GM21515 (cell line): ENCODE measurements around the gene CSNK1E.
"Not testable (repeated sequence)": the region's sequence is repeated elsewhere in the genome, so short reads cannot be mapped to it uniquely, and the experiment has no call there.

Experiments used
- ATAC-seq: cut with Tn5 transposase; IDR thresholded peaks from one replicate; pipeline ENCODE4 v1.9.1; 2021; ENCODE audit not compliant: unreplicated experiment

Gene CSNK1E

DNA sequence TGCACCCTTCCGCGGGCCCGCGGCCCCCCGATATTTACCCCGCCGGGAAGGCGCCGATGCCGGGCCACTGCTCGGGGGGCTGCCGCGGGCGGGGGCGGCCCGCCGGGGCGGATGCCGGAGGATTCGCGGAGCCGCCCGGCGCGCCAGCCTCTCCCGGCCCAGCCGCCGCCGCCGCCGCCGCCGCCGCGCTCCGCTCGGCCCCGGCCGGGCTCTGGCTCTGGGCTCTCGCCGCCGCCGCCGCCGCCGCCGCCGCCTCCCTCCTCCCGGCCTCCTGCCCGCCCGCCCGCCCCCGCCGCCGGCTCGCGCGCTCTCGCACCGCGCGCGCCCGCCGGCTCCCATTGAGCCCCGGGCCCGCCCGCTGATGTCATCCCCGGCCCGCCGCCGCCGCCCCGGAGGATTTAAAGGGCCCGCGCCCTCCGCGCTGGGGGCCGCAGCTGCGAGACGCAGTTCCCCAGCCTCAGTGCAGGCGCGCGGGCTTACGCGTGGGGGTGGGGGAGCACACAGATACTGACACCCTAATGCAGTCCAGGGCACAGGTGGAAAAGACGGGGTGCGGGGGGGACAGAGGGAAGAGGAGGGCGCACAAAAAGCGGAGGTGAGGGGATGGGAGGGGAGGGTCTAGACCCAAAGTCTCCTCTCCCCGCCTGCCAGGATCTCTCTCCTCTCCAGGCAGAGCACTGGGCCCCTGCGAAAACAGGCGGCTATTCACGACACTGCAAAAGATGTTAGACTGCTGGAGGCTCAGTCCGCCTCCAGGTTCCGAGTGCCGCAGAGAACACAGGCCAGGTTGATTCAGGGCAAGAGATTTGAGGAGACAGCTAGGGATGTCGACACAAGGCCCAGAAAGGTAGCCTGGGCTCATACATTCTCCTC, at the start of gene CSNK1E:
Gene CSNK1E, minus strand, starts transcription at position 312 of the 873 bp plus-strand sequence. CDS start 3,276 bp downstream, outside the sequence.
- no peak for ATAC-seq

GRCh38 chr22:38365829-38366228, 48.6 kb upstream of the CSNK1E start:
- ATAC-seq: not testable (repeated sequence)

DNA sequence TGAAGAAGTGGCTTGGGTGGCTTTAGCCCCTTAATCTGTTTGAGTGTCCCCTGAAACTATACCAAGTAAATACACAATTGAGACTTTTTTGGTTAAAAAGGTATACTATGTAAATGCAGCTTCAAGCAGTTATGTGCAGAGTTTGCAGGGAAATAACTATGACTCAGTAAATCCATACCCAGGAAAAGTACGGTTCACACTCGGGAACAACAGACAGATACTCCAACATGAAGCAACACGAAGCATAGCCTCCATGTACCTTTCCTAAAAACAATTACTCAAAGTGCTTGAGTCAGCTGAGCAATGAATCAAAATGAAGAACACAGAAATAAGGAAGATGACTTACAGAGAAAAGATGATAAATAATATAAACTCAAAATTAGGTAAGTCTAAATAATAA, 47.9 kb upstream of the CSNK1E start:
- not testable (repeated sequence) for ATAC-seq

DNA sequence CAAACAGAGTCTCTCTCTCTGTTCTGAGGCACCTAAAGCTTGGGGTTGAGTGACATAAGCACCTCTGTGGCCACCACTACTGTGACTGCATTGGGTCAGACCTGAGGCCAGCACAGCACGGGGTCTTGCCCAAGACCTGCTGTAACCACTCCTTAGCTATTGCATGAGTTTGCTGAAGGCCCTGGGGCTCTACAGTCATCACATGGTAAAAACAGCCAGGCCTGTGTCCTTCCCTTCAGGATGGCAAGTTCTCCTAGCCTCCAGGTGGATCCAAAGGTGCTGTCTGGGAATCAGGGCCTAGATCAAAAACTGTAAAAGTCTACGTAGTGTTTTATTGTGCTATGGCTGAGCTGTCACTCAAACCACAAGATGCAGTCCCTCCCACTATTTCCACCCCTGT, 43.3 kb upstream of the CSNK1E start:
- not testable (repeated sequence) for ATAC-seq

- ATAC-seq: not testable (repeated sequence)
Observed at GRCh38 chr22:38359817-38360216, 42.6 kb upstream of the CSNK1E start.

DNA sequence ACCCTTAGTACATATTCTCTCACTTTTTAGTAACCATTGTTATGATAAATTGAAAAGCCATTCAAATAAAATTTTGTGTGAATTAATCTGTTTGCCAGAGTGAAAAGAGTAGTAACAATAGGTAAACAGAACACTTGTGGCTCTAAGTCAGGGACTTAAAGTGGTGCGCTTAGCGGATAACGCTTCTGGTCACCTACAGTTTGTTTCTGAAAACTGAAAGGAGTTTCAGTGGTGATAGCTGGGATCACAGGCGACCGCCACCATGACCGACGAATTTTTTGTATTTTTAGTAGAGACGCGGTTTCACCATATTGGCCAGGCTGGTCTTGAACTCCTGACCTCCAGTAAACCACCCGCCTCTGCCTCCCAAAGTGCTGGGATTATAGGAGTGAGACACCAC, 40.7 kb upstream of the CSNK1E start:
- not testable (repeated sequence) for ATAC-seq

DNA sequence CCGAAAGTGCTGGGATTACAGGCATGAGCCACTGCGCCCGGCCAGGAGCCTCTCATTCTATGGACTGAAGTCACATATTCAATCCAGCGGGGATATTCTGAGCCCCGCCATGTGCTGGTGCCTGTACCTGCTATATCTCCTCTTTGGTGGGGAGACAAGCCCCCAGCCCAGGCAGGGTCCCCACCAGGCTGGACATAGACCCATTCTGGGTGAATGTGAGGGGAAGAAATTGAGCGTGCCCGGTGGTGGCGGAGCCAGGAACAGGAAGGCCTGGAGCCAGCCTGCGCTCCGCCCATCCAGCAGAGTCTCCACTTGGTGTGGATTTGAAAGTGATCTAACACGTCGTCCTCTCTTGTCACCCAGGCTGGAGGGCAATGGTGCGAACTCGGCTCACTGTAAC, 38.0 kb upstream of the CSNK1E start:
- ATAC-seq: no peak

DNA sequence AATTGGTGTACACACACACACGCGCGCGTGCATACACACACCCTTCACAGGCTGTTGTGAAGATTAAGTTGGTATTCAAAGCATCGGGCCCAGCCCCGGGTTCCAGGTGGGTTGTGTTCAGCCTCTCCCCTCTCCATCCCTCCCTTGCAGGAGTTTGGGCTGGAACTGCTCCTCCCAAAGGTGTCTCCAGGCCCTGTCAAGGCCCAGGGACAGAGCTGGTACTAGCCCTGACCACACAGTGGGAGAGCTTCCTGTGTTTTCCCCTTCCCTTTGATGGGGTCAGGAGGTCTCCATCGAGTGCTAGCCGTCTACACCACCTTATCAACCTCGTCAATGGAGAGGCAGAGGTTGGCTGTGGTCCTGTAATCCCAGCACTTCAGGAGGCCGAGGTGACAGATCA, 36.5 kb upstream of the CSNK1E start:
- no peak for ATAC-seq

- ATAC-seq: peak; percentile 51
Observed at GRCh38 chr22:38353142-38353629, 36.0 kb upstream of the CSNK1E start.

- ATAC-seq: no peak
Observed at GRCh38 chr22:38352436-38352835, 35.2 kb upstream of the CSNK1E start.

GRCh38 chr22:38350444-38351359, 33.5 kb upstream of the CSNK1E start:
- ATAC-seq: no peak

GRCh38 chr22:38348751-38349496, 31.7 kb upstream of the CSNK1E start:
- no peak for ATAC-seq

- ATAC-seq: no peak
Observed at GRCh38 chr22:38347944-38348750, 30.9 kb upstream of the CSNK1E start.

- ATAC-seq: no peak
Observed at GRCh38 chr22:38347181-38347943, 30.1 kb upstream of the CSNK1E start.

- ATAC-seq: no peak
Observed at GRCh38 chr22:38346506-38346905, 29.3 kb upstream of the CSNK1E start.

DNA sequence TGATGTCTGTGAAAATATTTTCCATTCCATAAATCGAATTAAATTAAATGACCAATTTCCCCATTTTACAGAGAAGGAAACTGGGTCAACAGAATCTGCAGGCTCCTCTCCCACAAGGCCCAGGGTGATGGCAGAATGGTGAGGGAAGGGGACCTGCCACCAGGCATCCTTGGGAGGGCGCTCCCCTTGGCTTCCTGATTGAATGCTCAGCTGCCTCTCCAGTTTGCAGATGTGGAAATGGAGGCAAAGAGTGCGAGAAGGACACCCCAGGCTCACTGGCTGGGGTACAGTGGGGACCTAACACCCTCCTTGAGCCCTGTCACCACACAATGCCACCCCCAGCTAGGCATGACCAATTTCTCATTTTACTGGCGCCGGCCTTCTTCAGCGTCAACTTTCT, 28.5 kb upstream of the CSNK1E start:
- no peak for ATAC-seq

DNA sequence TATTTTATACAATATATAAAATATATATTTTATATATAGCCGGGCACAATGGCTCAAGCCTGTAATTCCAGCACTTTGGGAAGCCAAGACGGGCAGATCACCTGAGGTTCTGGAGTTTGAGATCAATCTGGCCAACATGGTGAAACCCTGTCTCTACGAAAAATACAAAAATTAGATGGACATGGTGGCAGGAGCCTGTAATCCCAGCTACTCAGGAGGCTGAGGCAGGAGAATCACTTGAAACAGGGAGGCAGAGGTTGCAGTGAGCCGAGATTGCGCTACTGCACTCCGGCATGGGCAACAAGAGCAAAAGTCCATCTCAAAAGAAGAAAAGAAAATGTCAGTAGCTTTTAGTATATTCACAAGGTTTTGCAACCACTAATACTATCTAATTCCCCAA, 22.7 kb upstream of the CSNK1E start:
- ATAC-seq: not testable (repeated sequence)

- ATAC-seq: no peak
Observed at GRCh38 chr22:38338772-38339379, 21.6 kb upstream of the CSNK1E start.

GRCh38 chr22:38336699-38337098, 19.5 kb upstream of the CSNK1E start:
- no peak for ATAC-seq
